ENCODE data around the gene TMEM41B.

GRCh38 chr11:9250139-9250582 is 64.2 kb downstream of the TMEM41B start:
- TF ChIP-seq CTCF (IDR thresholded peaks at IDR 0.05) (no peak), POLR2A (IDR thresholded peaks at IDR 0.05) (no peak)

All from thyroid gland (tissue), 4 donors.